Esophagus muscularis mucosa (tissue), 3 donors: ENCODE data around the gene HPN.

Source experiments
- CTCF ChIP-seq, 3 experiments: fragments of 200-600 bp in 2 of 3; fragments of 450-650 bp in 1 of 3; sonication (generic) in 2 of 3; IDR thresholded peaks; one replicate each; pipeline ENCODE4 v1.5.1; 2017 to 2019; ENCODE audit warnings: antibody characterized with exemption in 3 of 3, mild to moderate bottlenecking in 2 of 3, moderate library complexity in 1 of 3
- POLR2A ChIP-seq: fragments of 450-650 bp; IDR thresholded peaks from one replicate; pipeline ENCODE4 v1.6.1; 2017; ENCODE audit warnings: antibody characterized with exemption, moderate library complexity, mild to moderate bottlenecking, low read depth
- POLR2AphosphoS5 ChIP-seq, 2 donors: sonication (generic); formaldehyde crosslinking; IDR thresholded peaks; one replicate each; pipeline ENCODE4 v1.6.1; 2017; ENCODE audit warnings: antibody characterized with exemption in 2 of 2

DNA sequence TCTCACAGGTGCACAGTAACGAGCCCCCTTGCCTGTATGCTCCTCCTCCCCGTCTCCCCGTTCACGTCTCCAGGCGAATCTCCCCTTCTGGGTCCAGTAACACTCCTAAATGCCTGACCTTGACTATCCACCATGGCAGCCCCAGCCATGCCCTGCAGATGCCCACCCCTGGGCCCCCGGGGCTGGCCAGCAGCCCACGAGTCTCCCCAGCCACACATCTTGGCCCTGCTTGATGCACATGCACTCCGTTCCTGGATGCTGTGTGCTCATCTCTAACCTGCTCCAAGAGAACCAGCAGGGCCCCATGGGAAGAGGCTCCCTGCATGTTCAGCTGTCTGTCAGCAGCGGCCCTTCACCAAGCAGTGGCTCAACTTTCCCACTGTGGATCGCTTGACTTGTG lies 32.0 kb downstream of the HPN start:
- TF ChIP-seq CTCF (IDR thresholded peaks at IDR 0.05), result no peak
- no peak for TF ChIP-seq POLR2A
- TF ChIP-seq POLR2AphosphoS5 (IDR thresholded peaks at IDR 0.05), result no peak
